MM.1S (cell line): ENCODE data around the gene WDR70.

ENCODE experiments used
- EZH2 ChIP-seq: fragments of 300-600 bp; sonication (generic); optimal IDR thresholded peaks from 2 replicates; pipeline ENCODE3; 2017; ENCODE audit warnings: low read depth, mild to moderate bottlenecking, antibody characterized with exemption, low read length, mixed read lengths
- EZH2phosphoT487 ChIP-seq: fragments of 300-600 bp; sonication (generic); IDR thresholded peaks from 2 replicates; pipeline ENCODE4 v1.6.1; 2018; ENCODE audit warnings: antibody characterized with exemption, low read length
- TF ChIP-seq, protein P1 (sequence below): fragments of 300-600 bp; sonication (generic); IDR thresholded peaks from 2 replicates; pipeline ENCODE4 v1.5.1; 2016; ENCODE audit warnings: antibody characterized with exemption, low read length, mixed read lengths

DNA sequence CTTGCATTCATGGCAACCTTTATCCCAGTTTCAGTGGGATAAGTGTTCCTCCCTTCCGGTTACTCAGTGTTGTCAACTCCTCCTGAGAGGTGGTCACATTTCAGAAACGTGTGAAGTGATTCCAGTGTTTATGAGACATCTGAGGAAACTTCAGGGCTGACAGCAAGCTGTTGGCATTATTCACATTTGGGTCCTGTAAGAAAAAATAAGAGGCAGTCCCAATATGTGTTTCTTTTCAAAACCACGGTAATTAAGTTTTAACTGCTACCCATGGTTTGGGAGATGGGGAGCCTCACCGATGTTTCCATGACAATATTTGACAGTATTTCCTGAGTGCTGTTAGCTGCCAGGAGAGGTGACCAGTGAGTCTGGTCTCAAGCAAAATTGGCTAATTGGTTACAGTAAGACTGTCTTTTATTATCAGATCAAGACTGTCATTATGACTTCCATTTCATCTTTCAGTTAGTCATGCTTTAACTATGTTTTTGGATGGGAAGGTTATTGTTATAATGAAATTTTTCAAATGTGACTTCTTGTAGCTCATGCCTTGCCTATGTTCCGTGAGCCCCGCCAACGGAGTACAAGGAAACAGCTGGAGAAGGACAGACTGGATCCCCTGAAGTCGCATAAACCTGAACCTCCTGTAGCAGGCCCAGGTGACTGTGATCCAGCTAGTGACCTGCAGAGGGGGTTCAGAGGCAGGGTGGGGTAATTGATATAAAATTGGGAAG lies 345.4 kb downstream of the WDR70 start:
- TF ChIP-seq, protein P1, sequence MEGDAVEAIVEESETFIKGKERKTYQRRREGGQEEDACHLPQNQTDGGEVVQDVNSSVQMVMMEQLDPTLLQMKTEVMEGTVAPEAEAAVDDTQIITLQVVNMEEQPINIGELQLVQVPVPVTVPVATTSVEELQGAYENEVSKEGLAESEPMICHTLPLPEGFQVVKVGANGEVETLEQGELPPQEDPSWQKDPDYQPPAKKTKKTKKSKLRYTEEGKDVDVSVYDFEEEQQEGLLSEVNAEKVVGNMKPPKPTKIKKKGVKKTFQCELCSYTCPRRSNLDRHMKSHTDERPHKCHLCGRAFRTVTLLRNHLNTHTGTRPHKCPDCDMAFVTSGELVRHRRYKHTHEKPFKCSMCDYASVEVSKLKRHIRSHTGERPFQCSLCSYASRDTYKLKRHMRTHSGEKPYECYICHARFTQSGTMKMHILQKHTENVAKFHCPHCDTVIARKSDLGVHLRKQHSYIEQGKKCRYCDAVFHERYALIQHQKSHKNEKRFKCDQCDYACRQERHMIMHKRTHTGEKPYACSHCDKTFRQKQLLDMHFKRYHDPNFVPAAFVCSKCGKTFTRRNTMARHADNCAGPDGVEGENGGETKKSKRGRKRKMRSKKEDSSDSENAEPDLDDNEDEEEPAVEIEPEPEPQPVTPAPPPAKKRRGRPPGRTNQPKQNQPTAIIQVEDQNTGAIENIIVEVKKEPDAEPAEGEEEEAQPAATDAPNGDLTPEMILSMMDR = no peak
- TF ChIP-seq EZH2 = no peak
- no peak for TF ChIP-seq EZH2phosphoT487
